A172 (cell line): ENCODE measurements around the gene NID1. TPM values are rescaled to one million over a fixed set of nuclear protein-coding genes. Genes with fewer than 3 reads are reported as not detected.
"Not testable (repeated sequence)": the region's sequence is repeated elsewhere in the genome, so short reads cannot be mapped to it uniquely, and the experiment has no call there.

Experiments
- DNase-seq: peaks from one replicate; pipeline ENCODE4 v3.0.0-alpha.2; 2015; ENCODE audit warnings: low spot score
- total RNA-seq: library from RNA; depleted of rRNA; stranded (reverse); fragments of >200 nt; shearing (Covaris generic); gene quantifications from 2 replicates; pipeline ENCODE4 v1.2.3, GENCODE V29; 2014

NID1 gene
- total RNA-seq, 1 experiment from 2014 or later, result 57.5 TPM

DNA sequence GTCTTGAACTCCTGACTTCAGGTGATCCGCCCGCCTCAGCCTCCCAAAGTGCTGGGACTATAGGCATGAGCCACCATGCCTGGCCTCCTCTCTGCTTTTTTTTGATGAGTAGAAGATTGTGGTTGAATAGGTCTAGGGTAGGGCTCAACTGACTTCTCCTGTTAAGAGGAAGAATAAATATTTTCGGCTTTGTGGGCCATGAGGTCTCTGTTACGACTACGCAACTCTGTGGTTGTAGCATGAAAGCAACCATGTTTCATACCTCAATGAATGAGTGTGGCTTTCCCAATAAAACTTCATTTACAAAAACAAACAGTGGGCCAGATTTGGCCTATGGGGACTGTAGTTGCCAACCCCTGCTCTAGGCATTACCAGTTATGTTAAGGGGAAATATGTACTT lies 67.8 kb downstream of the NID1 start:
- DNase-seq, result no peak

- no peak for DNase-seq
Measured at GRCh38 chr1:235996048-235996785, 68.7 kb downstream of the NID1 start.

DNA sequence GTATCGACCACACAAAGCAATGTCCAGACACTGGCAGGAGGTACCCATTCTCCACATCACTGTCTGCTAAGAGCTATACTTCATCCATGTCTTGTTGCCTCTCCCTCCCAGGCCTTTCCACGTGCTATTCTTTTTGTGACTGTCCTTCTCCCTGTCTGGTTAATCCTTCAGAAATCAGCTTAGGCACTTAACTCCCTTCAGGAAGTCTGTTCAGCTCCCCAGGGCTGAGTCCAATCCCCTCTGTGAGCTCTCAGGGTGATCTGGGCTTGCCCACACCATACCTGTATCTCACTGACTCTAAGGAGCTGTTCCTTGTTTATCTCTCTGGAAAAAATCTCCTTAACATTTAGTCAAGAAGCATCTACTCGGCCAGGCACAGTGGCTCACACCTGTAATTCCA lies 69.4 kb downstream of the NID1 start:
- DNase-seq, result no peak

DNA sequence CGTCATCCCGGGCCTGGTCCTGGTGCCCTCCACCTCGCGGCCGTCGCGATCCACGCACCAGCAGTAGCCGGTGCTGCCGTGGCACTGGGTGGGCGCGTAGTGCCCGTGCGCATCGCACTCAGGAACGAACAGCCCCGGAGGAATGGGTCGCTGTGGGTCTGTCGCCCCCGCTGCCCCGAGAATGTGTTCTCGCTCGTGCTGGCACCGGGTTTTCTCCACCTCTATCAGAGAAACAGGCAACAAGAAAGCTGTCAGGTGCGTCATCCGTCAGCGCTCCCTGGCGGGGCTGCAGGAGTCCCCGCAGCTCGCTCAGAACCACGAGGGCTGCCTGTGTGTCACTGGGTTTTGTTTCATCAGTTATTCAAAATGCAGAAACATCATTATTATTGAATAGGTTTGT lies 71.2 kb downstream of the NID1 start:
- no peak for DNase-seq

DNA sequence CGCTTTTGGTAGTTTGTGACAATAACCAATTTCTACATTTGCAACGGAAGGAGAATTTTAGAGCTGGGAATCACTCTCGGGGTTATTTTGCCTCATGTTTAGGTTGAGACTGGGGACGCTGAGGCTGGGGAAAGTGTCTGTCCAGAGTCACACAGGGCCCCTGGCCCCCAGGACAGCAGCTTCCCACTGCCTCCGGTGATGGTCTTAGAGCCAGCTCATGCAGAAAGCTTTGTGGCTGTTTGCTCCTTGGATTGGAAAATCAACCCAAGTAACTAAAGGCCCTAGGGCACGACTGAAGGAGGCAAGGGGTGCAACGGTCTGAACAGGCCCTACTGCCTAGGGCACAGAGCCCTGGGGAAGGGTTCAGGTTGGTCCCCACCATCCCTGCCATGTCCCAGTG lies 72.0 kb downstream of the NID1 start:
- DNase-seq, result no peak

- DNase-seq, result no peak
Measured at GRCh38 chr1:235992346-235992745, 72.5 kb downstream of the NID1 start.

DNA sequence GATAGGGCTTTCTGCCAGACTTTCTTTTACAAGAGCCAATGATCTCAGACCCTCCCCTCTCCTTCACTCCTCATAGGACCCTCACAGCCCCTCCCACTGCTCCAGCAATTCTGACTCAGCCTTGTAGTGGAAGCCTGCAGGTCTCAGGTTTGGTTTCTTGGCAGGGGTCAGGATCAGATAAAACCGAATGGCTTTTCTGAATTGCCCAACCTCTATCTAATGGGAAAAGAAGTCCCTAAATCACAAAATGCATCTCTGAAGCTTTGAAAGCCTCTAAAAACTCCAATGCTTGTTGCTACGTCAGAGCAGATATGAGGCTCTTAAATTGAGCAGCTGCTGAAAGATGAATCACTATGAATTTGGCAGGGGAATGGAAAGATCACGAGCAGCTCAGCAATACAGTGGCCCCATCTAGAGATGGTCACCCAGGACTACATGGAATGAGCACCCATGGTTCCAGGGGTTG lies 74.5 kb downstream of the NID1 start:
- peak; percentile 94 for DNase-seq

DNA sequence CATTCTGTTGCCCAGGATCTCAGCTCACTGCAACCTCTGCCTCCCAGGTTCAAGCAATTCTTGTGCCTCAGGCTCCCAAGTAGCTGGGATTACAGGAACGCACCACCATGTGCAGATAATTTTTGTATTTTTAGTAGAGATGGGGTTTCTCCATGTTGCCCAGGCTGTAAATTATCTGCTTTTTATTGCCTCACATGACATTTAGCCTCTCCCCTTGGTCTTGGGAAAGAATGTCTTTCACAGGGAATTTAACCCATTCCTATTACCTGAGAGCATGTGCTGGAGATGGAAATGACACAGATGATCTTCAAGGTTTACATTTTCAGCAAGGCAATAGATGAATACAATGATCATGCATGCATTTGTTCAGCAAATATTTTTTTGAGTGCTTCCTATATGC lies 75.8 kb downstream of the NID1 start:
- no peak for DNase-seq

DNA sequence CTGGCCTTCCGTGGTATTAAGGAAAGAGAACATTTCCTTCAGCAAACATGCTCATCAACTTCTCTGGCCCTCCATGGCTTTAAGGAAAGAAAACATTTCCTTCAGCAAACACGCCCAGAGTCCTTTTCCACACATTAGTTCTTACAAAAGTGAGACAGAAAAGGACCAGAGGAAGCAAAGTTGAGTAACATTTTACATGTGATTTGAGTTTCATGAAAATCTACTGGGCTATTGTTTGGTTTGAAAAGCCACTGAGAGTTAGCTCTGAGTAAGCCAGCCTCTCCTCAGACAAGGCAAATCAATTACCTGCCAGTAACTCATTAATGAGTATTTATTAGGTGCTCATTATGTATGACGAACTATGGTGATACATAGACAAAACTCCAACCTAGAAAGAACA lies 78.0 kb downstream of the NID1 start:
- no peak for DNase-seq

GRCh38 chr1:235984041-235984825 lies 80.7 kb downstream of the NID1 start:
- peak; percentile 60 for DNase-seq

DNA sequence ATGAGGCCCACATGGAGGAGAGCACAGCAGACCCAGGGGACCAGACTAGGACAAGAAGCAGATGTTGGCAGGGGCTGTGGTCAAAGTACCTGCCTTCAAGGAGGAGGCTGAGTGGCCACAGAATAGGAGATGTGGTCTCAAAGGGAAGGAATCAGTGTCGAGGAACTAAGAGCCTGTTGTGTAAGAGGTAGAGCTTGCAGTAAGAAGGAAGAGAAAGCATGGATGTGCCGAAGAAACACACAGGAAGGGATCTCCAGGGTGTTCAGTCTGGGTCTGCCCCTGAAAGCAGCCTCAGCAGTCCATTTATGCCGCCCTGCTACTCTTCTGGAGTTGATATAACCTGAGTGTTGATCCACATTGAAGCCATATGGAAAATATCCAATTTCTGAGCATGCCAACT lies 83.9 kb downstream of the NID1 start:
- DNase-seq, result no peak

GRCh38 chr1:235979716-235980333 lies 85.1 kb downstream of the NID1 start:
- DNase-seq, result no peak

GRCh38 chr1:235979176-235979575 lies 85.7 kb downstream of the NID1 start:
- DNase-seq, result no peak

DNA sequence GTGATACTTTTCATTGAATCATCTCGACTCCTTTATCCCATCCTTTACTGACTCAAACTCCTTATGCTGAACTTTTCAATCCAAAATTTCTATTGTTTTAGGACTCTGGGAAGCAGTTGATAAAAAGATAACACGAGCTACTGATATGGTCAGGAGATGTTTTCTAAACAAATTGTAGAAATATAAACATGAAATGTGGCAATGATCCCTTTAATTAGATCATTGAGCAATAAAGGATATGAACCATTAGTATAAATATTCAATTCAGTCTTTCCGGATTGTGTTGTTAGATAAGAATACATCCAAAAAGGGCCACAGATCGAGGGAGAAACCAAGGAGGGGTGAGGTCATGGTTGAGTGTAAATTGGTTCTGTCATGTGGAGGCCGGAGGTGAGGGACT lies 88.4 kb downstream of the NID1 start:
- DNase-seq, result no peak

GRCh38 chr1:235974616-235975015 lies 90.3 kb downstream of the NID1 start:
- no peak for DNase-seq

- DNase-seq, result not testable (repeated sequence)
Measured at GRCh38 chr1:235972691-235973090, 92.2 kb downstream of the NID1 start.

DNA sequence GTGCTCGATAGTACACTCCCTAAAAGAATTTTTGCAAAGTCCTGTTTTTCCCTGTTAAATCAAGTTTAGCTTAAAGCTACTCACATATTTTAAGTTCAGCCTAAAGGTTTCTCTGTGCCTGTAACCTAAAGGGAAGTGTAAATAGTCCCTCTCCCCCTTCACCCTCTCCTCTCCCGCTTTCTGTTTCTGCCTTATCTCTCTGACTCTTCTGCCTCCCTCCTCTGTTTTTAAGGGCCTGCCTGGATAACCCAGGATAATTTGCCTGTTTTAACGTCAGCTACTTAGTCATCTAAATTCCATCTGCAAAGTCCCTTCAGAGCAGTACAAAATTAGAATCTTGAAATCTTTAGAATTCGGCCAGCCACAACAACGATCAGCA lies 92.6 kb downstream of the NID1 start:
- peak; percentile 84 for DNase-seq

DNA sequence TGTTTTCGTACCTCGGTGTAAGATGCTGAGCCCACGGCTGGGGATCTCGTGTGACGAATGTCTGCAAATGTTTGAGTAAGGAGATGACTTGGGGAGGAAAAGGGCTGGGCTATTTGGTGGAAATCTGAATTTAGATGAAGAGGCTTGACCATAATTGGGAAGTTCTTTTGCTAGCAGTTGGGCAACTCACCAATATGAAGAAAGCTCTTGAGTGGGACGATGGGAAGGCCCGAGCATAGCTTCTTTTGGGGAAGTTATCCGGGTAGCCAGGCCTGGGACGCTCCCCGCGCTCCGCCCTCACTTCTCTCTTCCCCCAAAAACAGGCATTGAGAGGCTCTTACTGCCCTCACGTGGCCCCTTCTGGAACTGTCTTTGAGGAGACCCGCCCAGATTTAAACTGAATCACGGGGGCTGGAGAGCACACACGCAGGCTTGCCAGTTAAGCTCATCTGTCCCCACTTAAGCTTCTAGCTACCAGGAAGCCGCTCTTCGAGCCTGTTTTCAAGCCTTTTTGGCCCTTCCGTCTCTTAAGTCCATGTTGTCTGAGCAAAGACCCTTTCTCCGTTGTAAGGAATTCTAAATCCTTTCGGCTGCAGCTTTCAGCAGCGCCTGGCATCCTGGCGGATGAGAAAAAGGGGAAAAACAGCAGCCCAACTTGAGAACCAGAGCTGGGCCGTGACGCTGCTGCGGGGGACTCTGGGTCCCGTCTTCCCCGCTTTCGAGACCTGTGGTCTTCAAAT lies 93.1 kb downstream of the NID1 start:
- DNase-seq, result peak; percentile 96

- DNase-seq, result no peak
Measured at GRCh38 chr1:235971020-235971419, 93.9 kb downstream of the NID1 start.

DNA sequence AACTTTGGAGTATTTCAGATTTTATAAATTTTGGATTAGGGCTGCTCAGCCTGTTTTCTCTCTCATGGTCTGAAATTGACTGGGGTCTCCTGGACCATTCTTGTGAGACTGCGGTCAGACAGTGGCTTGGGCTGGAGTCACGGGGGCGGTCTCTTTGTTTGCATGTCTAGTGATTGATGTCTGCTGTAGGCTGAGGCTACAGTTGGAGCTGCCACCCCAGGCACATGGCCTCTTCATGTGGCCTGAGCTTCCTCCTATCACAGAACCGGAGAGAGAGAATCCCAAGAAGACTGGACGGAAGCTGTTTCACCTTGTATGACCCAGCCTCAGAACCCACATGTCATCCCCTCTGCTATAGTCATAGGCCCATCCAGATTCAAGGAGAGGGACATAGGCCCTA lies 96.1 kb downstream of the NID1 start:
- DNase-seq, result no peak

DNA sequence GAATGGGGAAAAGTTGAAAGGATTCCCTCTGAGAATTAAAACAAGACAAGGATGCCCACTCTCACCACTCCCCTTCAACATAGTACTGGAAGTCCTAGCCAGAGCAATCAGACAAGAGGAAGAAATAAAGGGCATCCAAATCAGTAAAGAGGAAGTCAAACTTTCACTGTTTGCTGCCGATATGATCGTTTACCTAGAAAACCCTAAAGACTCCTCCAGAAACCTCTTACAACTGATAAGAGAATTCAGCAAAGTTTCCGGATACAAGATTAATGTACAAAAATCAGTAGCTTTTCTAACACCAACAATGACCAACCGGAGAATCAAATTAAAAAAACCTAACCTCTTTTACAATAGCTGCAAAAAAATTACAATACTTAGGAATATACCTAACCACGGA lies 98.8 kb downstream of the NID1 start:
- not testable (repeated sequence) for DNase-seq

- no peak for DNase-seq
Measured at GRCh38 chr1:235960809-235961208, 104.1 kb downstream of the NID1 start.
